Keratinocyte (primary cell): ENCODE measurements around the gene RBMS3.

Source experiments
- EZH2 ChIP-seq: IDR thresholded peaks from one replicate; pipeline ENCODE4 v1.6.1; 2012; ENCODE audit warnings: inconsistent platforms, mild to moderate bottlenecking, low read length, moderate library complexity
- TF ChIP-seq, protein P1 (sequence below), 3 experiments: IDR thresholded peaks in 1 of 3; conservative IDR thresholded peaks in 1 of 3; optimal IDR thresholded peaks in 1 of 3; 2 replicates in 2 of 3; 3 replicates in 1 of 3; pipeline versions ENCODE3 to v1.5.1; 2011; ENCODE audit warnings: low read length in 3 of 3, mild to moderate bottlenecking in 3 of 3, moderate library complexity in 2 of 3, control low read depth in 1 of 3, inconsistent platforms in 1 of 3; ENCODE audit not compliant: insufficient read depth in 2 of 3; ENCODE audit errors: extremely low read depth in 1 of 3

DNA sequence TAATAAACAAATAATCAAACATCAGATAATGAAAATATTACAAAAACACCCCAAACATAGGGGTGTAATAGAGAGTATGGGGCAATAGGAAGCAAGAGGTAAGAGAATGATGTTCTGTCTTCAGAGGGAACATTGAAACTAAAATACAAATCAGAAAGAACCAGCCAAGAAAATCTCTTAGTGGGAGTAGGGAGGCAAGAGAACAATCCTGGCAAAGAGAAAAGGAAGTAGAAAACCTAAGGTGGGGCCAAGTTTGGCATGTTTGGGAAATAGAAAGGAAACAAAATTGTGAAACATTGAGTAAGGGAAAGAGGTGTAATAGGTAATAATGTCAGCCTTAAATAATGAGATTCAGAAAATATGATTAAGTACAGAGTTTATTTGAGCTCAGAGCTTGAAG is 467.1 kb downstream of the RBMS3 start:
- TF ChIP-seq, protein P1, sequence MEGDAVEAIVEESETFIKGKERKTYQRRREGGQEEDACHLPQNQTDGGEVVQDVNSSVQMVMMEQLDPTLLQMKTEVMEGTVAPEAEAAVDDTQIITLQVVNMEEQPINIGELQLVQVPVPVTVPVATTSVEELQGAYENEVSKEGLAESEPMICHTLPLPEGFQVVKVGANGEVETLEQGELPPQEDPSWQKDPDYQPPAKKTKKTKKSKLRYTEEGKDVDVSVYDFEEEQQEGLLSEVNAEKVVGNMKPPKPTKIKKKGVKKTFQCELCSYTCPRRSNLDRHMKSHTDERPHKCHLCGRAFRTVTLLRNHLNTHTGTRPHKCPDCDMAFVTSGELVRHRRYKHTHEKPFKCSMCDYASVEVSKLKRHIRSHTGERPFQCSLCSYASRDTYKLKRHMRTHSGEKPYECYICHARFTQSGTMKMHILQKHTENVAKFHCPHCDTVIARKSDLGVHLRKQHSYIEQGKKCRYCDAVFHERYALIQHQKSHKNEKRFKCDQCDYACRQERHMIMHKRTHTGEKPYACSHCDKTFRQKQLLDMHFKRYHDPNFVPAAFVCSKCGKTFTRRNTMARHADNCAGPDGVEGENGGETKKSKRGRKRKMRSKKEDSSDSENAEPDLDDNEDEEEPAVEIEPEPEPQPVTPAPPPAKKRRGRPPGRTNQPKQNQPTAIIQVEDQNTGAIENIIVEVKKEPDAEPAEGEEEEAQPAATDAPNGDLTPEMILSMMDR (optimal IDR thresholded peaks at IDR 0.05 in 1 of 3, IDR thresholded peaks at IDR 0.05 in 1 of 3, conservative IDR thresholded peaks at IDR 0.05 in 1 of 3; ENCODE audit: extremely low read depth in 1 of 3, insufficient read depth in 2 of 3, low read length in 3 of 3) = no peak
- no peak for TF ChIP-seq EZH2
